ENCODE data around the gene CEACAM19. TPM values are rescaled to one million over a fixed set of nuclear protein-coding genes. Genes with fewer than 3 reads are reported as not detected.

The CEACAM19 gene
- total and polyA plus RNA-seq, 2 of the 13 experiments (the other 11 are each of a cell fraction or from before 2014, with no cell fraction given): 1.3 to 4.0 TPM

- TF ChIP-seq ZBTB25 (CRISPR knock-in tag; IDR thresholded peaks at IDR 0.05): no peak
- no peak for TF ChIP-seq GLMP (CRISPR knock-in tag; IDR thresholded peaks at IDR 0.05; ENCODE audit: borderline replicate concordance)
- no peak for TF ChIP-seq ZNF782 (CRISPR knock-in tag; IDR thresholded peaks at IDR 0.05; ENCODE audit: borderline replicate concordance)
- TF ChIP-seq PITX1 (CRISPR knock-in tag; IDR thresholded peaks at IDR 0.05): no peak
- TF ChIP-seq ZNF619 (CRISPR knock-in tag; IDR thresholded peaks at IDR 0.05): no peak
- peak; percentile 86 for TF ChIP-seq ZMYM3 (CRISPR knock-in tag; IDR thresholded peaks at IDR 0.05)
- 0 out of 2 replicates have a peak, but pooled peaks have one; percentile 32 for TF ChIP-seq RFXAP (CRISPR knock-in tag; IDR thresholded peaks at IDR 0.05; ENCODE audit: borderline replicate concordance)
- no peak for TF ChIP-seq ZNF343 (CRISPR knock-in tag; IDR thresholded peaks at IDR 0.05)
- no peak for TF ChIP-seq ZNF296 (CRISPR knock-in tag; conservative IDR thresholded peaks at IDR 0.05)
- TF ChIP-seq RERE (CRISPR knock-in tag; IDR thresholded peaks at IDR 0.05; ENCODE audit: low read depth): no peak
- TF ChIP-seq DNMT3B (CRISPR knock-in tag; conservative IDR thresholded peaks at IDR 0.05): no peak
- TF ChIP-seq ZNF569 (CRISPR knock-in tag; IDR thresholded peaks at IDR 0.05; ENCODE audit: borderline replicate concordance): no peak
- TF ChIP-seq KDM2A (CRISPR knock-in tag; IDR thresholded peaks at IDR 0.05; ENCODE audit: borderline replicate concordance, low read depth): no peak
- no peak for TF ChIP-seq ZEB1 (IDR thresholded peaks at IDR 0.05; ENCODE audit: insufficient replicate concordance, low read depth)
- TF ChIP-seq MXD3 (CRISPR knock-in tag; IDR thresholded peaks at IDR 0.05): no peak
Measured at GRCh38 chr19:44722131-44723121, 51.1 kb downstream of the CEACAM19 start (continued).
